Glomerular visceral epithelial cell (primary cell): ENCODE results near the gene SNAPIN.
A peak's percentile ranks its signal among the peaks of the same experiment; 100 is the strongest.

Experiments
- DNase-seq: peaks from one replicate; pipeline ENCODE4 v3.0.0-alpha.2; 2016; ENCODE audit errors: extremely low spot score

Gene SNAPIN, protein sequence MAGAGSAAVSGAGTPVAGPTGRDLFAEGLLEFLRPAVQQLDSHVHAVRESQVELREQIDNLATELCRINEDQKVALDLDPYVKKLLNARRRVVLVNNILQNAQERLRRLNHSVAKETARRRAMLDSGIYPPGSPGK

DNA sequence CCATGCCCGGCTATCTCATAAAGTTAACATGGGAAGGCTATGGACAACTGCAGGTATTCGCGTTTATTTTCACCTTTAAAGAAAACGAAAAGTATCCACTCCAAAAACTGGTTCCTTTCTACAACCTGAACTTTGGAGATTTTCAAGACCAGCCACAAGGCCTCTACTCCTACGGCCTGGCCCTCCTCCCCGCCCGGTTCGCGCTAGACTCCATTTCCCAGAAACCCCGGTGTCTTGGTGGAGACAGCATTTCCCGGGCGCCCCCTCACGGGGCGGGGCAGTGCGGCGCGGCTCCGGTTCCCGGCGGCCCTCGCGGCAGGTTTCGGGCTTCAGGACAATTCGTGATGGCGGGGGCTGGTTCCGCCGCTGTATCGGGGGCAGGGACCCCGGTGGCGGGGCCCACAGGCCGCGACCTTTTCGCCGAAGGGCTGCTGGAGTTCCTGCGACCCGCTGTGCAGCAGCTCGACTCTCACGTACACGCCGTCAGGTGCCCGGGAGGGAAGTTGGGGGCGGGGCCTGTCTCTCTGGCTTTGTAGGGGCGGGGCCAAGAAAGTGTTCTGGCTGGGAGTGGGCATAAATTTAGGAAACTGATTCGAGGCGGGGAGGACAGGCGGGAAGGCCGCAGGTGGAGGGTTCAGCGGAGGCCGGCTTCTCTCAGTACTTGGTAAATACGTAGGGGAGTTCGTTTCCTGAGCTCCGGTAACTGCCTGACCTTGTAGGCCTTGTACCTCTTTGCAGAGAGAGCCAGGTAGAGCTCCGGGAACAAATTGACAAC, at the start of gene SNAPIN:
Gene SNAPIN, plus strand, starts transcription at position 304 of the 775 bp plus-strand sequence. Its CDS starts 41 bp downstream, at position 345.
- DNase-seq: peak; percentile 88

DNA sequence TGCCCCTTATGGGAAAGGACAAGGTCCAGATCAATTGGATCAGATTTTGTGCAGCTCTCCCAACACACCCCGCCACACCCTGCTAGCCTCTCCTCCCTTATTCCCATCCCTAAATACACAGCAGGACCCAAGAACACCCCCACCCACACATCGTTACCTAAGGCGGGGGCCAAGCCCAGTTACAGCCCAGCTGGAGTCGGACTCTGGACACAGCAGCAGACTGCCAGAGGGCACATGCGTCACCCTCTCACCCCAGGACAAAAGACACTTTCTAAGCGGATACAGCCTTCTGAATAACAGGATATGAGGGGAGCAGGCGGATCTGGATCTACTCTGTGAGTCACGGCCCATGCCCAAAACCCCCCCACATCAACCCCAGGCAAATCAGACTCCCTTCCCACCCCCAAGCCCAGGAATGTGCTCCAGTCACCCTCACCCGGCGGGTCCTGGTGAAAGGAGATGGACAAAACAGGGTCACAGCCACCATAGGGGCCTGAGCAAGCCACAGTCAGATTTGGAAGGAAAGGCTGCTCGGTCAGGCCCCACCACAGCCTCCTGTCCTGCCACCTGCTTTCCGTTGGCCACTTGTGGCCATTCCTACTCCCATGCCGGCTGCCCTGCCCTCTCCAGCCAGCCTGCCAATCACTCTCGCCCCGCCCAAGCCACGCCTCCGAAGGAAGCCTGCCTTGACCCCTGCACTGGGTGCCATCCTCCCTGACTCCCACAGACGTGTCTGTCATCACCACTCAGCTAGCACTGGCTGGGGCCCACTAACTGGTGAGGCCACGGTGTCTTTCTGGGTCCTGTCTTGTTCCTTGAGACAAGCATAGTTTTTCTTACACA, 49.5 kb upstream of the SNAPIN start:
- DNase-seq: peak; percentile 92

DNA sequence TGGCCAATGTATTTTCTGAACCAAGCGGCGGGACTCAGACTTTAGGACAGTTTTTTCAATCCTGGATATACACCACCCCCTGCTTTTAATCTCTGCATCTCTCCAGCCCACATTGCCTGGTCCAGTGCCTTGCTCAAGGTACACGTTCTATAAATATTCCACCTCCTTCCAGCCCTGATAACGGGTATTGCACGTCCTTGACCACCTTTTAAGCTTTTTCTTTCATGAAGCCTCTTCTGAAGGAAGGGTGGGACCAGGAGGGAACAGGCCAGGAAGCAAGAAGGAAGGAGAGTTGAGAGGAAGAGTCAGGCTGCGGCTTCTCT, 49.0 kb upstream of the SNAPIN start:
- no peak for DNase-seq

- peak; percentile 57 for DNase-seq
These were observed 48.2 kb upstream of the SNAPIN start for GRCh38 chr1:153610334-153610733.

DNA sequence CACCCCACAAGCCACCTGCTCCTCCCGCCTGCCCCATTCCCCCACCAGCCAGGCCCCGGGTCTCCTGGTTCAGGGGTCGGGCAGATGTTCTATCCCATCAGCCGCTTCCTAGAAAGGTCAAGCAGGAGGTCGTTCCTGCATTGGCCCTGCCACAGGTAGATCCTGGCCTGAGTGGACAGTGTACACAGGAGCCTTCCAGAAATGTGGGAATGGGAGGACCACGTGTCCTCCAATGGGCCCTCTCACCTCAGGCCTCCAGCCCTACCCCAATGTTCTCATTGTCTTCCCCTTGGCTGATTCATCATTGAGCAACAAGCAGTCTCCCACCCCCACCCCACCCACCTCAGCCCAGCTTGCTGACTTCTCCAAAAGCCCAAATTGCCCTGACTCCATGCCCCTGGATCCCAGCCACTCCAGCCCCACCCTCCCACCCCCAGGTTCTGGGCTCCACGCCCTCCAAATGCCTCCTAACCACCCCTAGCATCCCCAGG, 47.6 kb upstream of the SNAPIN start:
- DNase-seq: no peak

- DNase-seq: no peak
These were observed 47.1 kb upstream of the SNAPIN start for GRCh38 chr1:153611356-153611755.

DNA sequence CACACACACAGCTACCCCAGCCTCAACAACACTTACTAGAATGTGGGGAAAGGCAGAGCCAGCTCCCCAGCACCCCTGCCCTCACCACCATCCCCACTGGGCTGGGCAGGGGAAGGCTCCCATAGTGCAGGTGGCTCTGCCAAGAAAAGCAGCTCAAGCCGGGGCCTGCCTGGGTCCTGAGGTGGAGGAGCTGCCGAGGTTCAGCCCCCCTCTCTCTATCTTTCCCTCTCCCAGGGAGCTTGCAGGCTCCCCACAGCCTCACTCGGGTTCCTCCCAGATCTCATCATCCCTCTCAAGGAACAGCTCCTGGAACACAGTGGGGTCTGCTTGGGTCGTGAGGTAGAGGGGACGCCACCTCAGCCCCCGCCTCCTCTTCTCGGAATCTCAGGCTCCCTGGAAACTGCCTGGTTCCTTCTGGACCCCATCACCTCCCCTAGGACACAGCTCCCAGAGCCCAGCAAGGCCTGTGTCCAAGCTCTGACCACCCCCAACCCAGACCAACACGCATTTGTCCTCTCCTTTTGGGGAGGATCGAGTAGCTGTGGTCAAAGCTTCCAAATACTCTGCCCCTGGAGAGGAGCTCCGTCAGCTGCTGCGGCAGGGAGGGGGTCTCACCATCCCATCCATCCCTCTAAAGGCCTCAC, 46.3 kb upstream of the SNAPIN start:
- DNase-seq: peak; percentile 31

DNA sequence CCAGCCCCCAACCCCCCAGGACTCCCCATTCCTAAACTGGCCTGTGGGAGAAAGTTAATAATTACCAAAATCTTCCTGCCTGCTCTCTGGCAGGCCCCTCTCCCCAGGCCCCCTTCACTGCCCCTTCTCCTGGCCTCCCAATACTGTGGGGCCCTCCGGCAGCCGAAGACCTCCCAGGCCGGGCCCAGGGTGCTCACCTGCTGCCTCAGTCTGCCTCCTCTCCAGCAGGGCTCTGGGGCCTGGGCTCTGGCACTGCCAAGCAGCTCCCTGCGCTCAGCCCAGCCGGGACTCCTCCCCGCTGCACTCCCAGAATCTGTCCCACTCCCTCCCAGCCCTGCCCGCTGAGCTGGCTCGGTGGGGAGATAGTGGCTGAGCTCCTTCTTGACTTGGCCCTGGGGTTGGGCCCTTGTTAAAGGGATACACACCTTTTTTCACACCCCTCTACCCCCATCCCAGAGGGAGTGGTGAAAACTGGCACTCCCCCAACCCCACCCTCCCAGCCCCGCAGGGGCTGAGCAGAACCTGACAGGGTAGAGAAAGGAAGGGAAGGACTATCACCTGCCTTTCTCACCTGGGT, 45.7 kb upstream of the SNAPIN start, which contains the start of gene S100A16:
Gene S100A16, minus strand, starts transcription at position 383 of the 577 bp plus-strand sequence. CDS start 4,986 bp downstream, outside the sequence.
- DNase-seq: peak; percentile 84

- no peak for DNase-seq
These were observed 45.1 kb upstream of the SNAPIN start for GRCh38 chr1:153613406-153613805.

DNA sequence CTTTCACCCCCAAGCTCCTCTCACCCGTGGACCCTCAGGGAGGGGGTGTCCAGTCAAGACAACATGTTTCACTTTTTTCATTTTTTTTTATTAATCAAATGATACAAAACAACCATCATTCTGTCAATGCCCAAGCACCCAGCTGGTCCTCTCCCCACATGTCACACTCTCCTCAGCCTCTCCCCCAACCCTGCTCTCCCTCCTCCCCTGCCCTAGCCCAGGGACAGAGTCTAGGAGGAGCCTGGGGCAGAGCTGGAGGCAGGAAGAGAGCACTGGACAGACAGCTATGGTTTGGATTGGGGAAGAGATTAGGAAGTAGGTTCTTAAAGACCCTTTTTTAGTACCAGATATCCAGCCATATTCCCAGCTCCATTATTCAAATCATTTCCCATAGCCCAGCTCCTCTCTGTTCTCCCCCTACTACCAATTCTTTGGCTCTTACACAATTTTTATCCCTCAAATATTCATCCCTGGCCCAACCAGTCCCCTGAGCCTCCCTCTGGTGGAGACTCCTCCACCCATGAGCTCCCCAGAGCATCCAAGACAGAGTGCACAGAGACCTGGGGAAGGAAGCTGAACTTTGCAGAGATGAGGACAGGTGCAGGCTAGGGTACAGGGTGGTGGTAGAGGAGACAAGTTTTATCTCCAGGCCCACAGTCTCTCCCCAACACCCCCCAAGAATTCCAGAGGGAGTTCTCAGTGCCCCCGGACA, 44.2 kb upstream of the SNAPIN start:
- no peak for DNase-seq

- no peak for DNase-seq
These were observed 43.6 kb upstream of the SNAPIN start for GRCh38 chr1:153614906-153615305.

DNA sequence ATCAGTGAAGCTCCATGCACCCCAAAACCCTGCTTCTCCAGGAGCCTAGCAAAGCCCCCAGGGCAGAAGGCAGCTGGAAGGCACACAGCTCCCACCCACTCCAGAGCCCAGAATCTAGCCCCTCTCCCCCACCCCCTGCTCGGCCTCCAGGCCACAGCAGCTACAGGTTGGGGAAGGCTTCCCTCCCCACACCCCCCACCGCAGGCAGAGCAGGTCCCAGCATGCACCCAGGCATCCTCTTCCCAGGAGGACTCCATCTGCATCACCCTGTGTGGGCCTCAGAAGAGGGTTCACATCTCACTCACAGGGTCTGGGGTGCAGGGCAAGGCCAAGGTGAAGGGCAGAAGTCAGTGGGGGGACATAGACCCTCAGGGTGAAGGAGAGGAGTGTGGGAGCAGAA, 43.1 kb upstream of the SNAPIN start:
- DNase-seq: no peak

DNA sequence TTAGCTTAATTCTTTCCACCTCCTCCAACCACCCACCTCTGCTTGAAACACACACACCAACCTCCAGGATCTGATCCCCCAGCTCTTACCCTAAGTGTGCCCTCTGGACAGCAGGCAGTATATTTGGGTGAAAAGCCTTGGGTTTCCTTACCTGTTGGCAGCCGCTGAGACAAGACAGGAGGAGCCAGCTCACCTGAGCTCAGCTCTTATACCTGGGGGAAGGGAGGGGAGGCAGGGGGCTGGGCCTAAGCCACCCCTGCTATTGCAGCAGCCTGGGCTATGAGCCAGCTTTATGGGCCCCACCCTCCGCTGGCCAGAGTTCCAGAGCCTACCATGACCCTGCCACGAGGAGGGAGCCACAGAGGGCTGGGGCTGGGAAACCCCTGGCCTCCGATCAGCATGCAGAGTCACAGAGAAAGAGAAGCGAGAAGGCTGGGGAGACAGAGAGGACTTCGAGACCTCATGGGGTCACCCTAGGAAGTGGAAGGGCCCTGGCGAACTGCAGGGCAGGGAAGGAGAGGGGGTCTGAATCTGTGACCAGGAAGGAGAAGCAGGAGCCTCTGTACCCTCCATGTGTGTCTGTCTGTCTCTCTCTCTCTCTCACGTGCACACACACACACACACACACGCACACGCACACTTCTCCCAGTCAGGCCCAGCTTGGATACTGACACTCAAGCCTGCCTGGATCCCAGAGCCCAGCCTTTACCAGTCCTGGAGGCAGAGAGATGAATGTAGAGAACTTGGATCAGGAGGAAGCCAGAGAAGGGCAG, 42.2 kb upstream of the SNAPIN start, which contains the start of gene S100A14:
Gene S100A14, minus strand, starts transcription at position 182 of the 773 bp plus-strand sequence. CDS start 467 bp downstream, outside the sequence.
- no peak for DNase-seq

DNA sequence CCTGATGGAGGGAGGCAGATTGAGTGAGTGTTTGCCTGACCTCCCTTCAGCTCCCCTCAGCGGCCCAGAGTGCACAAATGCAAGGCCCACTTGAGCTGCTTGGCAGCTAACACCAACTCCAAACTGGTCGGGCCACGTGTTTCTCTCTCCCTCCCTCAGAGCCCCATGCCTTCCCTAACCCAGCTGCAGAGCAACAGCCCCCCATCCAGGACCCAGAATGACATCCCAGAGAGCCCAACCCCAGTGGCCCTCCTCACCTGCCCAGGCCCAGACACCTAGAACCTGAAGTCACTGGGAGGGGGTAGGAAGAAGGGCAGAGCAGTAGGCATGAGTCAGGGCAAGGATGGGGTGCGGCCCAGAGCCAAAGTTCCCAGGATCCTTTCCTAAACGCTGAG, 41.6 kb upstream of the SNAPIN start:
- DNase-seq: no peak

- no peak for DNase-seq
These were observed 40.8 kb upstream of the SNAPIN start for GRCh38 chr1:153617663-153618062.

- no peak for DNase-seq
These were observed 39.3 kb upstream of the SNAPIN start for GRCh38 chr1:153619171-153619570.

DNA sequence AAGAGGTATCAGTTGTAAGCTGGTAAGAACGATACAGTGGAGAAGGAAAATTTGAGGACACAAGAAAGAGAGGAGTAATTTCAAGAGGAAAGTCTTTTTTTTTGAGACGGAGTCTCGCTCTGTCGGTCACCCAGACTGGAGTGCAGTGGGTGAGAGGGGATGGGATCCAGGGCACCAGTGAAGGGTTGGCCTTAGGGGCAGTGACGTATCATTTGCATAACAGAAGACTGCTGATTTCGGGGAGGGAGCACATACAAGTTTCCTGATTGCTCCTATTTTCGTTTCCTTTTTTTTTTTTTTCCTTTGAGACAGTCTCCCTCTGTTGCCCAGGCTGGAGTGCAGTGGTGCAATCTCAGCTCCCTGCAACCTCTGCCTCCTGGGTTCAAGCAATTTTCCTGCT, 35.4 kb upstream of the SNAPIN start:
- DNase-seq: no peak

DNA sequence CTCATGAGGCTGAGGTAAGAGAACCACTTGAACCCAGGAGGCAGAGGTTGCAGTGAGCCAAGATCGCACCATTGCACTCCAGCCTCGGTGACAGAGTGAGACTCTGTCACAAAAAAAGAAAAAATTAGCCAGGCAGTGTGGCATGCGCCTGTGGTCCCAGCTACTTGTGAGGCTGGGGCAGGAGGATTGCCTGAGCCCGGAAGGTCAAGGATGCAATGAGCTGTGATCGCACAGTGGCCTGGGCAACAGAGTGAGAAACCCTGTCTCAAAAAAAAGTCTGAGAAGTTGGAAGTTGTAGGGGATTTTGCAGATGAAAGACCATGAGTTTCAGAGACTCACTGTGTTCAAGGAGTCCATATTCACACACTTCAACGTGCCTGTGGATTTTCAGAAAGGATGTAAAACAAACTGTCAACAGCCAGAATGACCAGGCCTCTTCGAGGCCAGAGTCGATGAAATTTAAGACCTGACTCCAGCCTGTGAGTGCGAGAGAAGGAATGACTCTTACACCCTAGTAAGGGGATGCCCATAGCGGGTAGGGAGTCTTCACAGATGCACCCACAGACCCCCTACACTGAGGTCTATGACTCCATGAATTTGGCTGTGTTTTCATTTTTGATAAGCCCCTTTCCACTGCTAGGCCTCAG, 33.4 kb upstream of the SNAPIN start:
- DNase-seq: no peak

- no peak for DNase-seq
These were observed 32.0 kb upstream of the SNAPIN start for GRCh38 chr1:153626477-153626903.
